ENCODE data around the gene XYLT1.

XYLT1 gene

GRCh38 chr16:17459903-17460521 is 10.7 kb downstream of the XYLT1 start:
- DNase-seq (ENCODE audit: low read depth), result no peak

DNA sequence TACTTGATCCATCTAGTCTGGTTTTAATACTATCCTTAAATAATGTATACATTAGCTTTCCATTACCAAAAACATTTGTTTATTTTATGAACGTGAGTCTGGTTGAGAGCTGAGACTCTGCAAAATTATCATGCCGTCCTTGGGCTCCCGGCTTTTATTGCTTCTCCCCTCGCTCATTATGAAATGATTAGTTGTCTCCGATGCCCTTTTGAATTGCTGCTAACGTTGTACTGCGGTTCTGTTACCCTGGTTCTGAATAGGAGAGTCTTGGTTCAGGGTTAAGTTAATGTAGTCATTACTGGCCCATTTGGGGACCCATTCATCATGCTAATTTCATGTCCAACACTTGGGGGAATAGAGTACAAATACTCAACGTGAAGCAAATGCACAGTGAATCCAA is 12.8 kb downstream of the XYLT1 start:
- no peak for DNase-seq (ENCODE audit: low read depth)

DNA sequence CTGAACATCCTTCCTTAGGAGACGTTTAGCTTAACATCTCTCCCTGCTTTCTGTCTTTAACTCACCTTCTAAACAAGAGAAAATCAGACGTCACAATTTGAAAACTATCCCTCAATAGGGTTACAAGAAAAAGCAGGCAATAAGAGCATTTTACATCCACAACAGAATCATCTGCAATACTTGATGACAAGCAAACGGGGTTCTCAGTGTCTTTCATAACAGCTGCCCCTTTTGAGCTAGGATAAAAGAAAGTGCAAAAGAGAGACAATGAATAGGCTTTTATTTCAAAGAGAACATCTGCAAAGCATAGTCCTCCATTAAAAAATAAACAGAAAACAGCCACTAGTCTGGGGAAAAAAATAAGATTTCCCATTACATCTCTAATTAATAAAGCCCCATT is 13.2 kb downstream of the XYLT1 start:
- DNase-seq (ENCODE audit: low read depth), result no peak

DNA sequence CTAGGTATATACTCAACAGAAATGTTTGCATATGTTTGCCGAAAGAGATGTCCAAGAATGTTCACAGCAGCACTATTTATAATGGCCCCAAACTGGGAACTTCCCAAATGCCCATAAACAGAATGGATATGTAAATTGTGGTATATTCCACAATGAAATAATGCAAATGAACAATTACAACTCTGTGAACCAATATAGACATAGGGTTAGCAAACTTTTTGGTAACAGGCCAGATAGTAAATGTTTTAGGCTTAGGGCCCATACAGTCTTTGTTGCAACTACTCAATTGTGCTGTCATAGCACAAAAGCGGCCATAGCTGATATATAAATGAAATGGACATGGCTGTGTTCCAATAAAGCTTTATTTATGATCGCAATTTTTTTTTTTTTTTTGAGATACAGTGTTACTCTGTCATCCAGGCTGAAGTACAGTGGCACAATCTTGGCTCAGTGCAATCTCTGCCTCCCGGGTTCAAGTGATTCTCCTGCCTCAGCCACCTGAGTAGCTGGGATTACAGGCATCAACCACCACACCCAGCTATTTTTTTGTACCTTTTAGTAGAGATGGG is 16.5 kb downstream of the XYLT1 start:
- DNase-seq (ENCODE audit: low read depth), result no peak

GRCh38 chr16:17453364-17454038 is 17.3 kb downstream of the XYLT1 start:
- no peak for DNase-seq (ENCODE audit: low read depth)

DNA sequence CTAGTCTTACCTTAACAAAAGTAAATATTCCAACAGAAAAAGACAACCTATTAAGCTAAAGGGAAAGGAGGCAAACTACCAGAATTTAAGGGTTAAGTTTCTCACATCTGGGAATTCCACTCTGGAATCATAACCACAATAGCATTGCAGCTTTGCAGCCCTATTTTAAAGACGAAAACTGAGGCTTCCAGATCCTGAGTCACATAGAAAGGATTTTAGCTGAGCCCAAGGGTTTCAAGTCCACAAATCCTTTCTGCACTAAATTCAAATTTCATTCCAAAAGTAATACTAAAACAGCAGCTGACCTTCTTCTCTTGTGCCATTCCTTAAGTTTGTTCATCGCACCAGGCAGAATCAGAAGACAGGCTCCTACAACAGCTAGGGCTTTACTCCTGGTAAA is 17.8 kb downstream of the XYLT1 start:
- no peak for DNase-seq (ENCODE audit: low read depth)

- no peak for DNase-seq (ENCODE audit: low read depth)
Measured at GRCh38 chr16:17451843-17452242, 18.9 kb downstream of the XYLT1 start.

- no peak for DNase-seq (ENCODE audit: low read depth)
Measured at GRCh38 chr16:17450291-17450690, 20.5 kb downstream of the XYLT1 start.

DNA sequence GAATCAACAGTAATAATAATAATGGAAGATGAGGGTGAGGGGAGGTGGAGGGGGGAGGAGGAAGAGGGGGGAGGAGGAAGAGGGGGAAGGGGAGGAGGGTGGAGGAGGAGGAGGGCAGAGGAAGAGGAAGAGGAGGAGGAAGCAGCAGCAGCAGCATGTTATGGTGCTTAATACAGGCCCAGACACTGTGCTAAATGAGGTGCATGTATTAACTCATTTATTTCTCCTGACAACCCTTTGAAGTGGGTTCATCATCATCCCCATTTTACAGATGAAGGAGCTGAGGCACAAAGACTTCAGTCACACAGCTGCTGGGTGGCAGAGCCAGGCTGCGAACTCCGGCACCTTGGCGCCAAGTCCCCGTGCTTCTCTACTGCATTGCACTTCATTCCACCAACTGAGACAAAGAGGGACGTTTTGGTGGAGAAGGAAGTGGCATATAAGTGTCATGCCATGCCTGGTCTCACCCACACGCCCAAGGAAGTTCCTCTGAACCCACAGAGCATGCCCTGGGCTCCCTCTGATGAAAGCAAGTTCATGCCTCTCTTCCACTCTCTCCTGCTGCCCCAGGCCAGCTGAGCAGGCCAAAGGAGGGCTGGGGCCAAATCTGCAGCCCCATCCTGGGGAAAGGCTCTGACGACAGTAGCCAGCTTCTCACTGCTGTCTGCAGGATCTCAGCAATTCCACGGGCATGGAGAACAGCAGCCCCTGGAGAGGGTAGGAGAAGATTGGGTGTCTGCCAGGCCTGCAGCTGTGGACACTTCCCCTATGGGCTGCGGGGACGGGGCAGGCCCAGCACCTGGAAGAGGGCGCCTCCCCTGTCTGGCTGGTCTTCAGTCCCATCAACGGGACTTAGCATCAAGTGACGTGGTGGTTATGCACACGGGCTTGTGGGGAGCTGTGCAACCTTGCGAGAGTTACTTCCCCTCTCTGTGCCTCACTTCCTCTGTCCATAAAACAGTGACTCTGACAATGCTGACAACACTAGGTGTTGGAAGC is 21.8 kb downstream of the XYLT1 start:
- DNase-seq (ENCODE audit: low read depth), result no peak

DNA sequence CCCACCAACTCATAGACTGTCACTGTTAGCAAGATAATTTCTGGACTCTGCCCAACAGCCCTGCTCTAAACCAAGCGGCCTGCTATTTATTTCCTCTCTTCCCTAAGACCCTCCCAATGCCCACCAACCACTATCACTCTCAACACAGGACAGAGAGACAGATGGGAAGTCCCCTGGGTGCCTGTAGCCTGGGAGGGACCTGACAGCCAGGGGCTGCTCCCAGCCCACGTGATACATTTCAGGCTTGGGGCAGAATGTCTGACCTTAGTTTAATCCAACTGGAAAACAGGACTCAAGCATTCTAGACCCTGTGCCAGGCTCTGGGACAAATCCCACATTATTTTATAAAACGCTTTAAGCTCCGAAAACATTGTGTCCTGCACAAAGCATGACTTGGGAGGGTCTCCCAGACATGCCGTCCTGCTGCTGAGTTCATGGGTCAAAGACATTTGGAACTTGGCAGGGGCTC is 23.6 kb downstream of the XYLT1 start:
- no peak for DNase-seq (ENCODE audit: low read depth)

DNA sequence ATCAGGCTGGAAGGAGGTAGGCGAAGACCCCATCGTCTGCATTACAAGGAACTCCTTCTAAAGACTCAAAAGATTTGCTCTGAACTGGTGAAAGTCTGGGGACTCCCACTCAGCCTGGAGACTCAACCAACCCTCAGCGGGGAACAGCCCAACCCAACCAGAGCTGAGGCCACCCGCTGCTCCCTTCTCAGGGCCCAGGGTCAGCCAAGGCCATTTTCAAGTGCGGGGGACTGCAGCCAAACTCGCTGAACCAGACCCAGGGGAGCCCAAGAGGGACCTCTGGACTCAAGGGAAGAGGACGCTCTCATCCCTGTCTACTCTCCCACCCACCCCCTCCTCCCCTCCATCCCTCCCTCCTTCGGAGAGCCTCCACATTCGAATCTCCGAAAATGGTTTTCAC is 24.1 kb downstream of the XYLT1 start:
- DNase-seq (ENCODE audit: low read depth), result no peak

DNA sequence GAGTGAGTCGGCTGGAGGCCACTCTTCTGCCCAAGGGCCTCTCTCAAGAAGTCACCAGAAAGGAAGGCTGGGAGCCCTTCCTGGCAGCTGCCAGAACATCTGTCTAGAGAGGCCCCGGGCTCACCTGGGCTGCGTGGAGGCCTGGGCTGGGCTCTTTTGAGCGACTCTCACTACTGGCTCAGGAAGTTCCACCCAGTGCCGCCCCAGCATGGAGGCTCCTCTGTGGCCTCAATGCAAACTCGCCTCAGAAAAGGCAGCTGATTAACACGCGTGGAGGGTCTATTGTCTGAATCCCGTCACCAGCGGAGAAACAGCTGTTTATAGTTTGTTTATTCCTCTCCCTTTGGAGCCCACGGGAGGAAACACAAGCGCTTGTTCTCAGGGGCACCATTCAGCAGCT is 25.3 kb downstream of the XYLT1 start:
- no peak for DNase-seq (ENCODE audit: low read depth)

- no peak for DNase-seq (ENCODE audit: low read depth)
Measured at GRCh38 chr16:17444658-17445057, 26.1 kb downstream of the XYLT1 start.

DNA sequence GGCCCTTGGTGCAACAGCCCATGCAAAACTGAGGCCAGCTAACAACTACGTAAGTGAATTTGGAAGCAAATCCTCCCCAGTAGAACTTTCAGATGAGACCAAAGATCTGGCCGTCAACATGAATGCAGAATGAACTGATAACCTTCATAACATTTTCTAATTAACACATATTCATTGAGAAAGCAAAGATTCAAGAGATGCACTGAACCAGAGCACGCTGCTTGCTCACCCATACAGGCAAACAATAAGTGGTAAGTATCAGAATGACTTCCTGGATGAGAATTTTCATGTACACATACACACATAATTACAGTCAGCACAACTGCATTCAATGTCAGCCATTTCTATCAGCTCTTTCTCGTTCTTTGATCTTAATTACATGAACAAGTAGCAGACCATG is 30.6 kb downstream of the XYLT1 start:
- DNase-seq (ENCODE audit: low read depth), result no peak

- no peak for DNase-seq (ENCODE audit: low read depth)
Measured at GRCh38 chr16:17439580-17439979, 31.2 kb downstream of the XYLT1 start.

DNA sequence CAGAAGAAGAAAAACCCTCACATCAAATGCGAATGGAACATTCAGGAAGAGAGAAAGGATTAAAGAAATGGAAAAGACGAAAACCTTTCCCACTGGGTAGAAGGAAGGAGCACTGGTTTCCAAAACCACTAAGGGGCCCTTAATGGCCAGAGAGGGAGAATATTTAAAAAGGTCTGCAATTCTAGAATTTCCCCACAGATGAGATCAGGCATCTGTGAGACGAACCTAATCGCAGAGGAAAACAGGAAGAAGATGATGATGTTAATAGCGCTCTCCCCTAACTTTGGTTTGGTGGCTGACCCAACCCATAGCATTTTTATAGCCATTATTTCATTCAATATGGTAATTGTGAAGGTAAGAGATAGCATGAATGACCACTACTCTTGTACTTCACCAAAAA is 32.8 kb downstream of the XYLT1 start:
- DNase-seq (ENCODE audit: low read depth), result no peak

DNA sequence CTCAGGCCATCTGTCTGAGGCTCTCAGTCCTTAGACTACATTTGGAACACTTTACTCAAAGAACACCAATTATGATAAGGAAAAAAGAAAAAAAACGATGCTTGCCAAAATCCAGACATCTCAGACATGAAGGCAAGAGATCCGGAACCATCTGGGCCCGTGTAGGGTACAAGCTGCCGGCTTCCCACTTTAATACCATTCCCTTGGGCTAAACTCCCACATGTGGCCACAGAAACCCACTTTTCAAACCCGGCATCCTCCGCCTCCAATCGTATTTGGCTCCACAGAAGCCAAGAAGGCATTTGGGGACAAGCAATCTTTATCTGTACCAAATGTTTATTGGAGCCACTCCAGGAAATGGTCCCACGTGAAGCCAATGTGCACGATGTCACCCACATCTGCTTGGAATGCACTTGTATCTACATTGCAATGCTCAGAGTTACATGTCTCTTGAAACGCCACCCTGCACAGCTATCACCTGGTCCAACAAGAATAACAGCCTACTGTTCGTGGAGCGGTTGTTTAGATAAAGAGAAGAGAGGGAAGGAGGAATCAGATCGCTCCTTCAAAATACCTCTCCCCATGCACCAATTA is 33.5 kb downstream of the XYLT1 start:
- DNase-seq (ENCODE audit: low read depth), result no peak

DNA sequence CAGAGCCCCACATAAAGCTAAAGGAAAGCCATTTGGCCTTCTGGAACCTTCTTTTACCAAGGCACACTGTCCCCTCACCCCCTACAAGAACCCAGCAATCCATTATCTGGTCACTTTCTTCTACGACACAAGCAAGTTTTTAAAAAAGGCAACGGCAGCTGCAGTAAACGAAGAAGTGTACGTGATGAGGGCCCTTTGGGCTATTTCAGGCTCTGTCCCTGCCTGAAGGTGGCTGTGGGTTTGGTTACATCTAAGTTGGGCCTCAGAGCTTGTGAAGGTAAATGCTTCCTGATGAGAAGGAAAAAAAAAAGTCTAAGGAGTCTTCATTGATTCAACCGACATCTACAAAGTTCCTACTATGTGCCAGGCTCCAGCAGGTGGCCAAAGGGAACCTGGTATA is 35.4 kb downstream of the XYLT1 start:
- no peak for DNase-seq (ENCODE audit: low read depth)

DNA sequence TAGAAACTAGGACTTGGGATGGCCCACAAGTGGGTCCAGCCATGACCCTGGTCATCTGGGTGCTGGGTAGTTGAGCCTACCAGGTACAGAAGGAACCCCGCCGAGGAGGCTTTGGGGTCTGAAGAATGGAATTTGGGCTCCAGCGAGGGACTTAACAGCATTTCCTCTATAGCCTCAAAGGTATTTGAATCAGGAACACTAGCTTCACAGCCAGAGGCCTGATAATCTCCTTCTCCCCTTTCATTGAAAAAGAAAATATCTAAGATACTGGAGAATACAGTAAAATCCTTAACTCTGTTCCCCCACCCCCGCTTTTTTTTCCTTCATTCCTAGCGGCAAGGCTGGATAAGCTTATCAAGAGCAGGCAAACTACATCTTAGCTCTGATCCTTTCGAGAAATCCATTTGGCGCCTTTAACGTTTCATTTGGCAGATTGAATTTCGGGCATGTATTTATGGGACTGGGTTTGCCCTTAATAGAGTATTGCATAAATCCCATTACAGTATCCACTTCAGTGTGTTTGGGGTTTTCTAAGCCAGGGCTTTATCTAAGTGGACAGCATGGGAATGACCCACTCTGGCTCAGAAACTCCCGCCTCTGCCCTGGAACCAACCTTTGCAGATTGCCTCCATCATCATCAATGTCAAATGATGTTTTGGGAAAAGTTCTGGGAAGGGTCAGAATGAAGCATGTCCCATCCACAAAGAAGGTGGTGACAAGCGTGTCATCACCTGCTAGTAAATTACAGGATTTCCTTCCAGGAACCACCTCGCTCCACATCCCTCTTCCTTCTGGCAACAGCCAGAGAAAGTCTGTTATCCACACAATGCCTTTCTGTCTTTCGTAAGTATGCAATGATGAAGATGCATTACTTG is 36.9 kb downstream of the XYLT1 start:
- DNase-seq (ENCODE audit: low read depth), result no peak

- no peak for DNase-seq (ENCODE audit: low read depth)
Measured at GRCh38 chr16:17432901-17433576, 37.7 kb downstream of the XYLT1 start.

Data from activated T-cell treated with anti-CD3 and anti-CD28 coated beads for 1 hour (primary cell).